CD14-positive monocyte (primary cell): ENCODE results near the gene TRIM44. TPM values are rescaled to one million over a fixed set of nuclear protein-coding genes. Genes with fewer than 3 reads are reported as not detected.

Experiments
- DNase-seq, 3 donors: peaks; one replicate each; pipeline ENCODE4 v3.0.0-alpha.2; 2011 to 2022
- H2AFZ ChIP-seq: 2 replicates; pipeline ENCODE4 v1.6.0; 2012; ENCODE audit warnings: mild to moderate bottlenecking, low read depth, low read length, inconsistent platforms; ENCODE audit not compliant: insufficient read depth, poor library complexity, severe bottlenecking
- H3K27ac ChIP-seq, 2 donors: 1 replicate in 1 of 2; 2 replicates in 1 of 2; pipeline ENCODE4 v1.5.1; 2012 to 2013; ENCODE audit warnings: low read length in 2 of 2, control low read depth in 1 of 2, inconsistent platforms in 1 of 2, low read depth in 1 of 2, mild to moderate bottlenecking in 1 of 2
- H3K27me3 ChIP-seq, 2 donors: one replicate each; pipeline versions ENCODE4 v1.6.0 to v1.6.1; 2011 to 2013; ENCODE audit warnings: low read length in 2 of 2; ENCODE audit not compliant: control insufficient read depth in 2 of 2, insufficient read depth in 2 of 2
- H3K36me3 ChIP-seq, 2 donors: replicated peaks in 1 of 2; 1 replicate in 1 of 2; 2 replicates in 1 of 2; pipeline versions ENCODE4 v1.5.1 to v1.6.1; 2012 to 2013; ENCODE audit warnings: low read length in 2 of 2, control low read depth in 1 of 2, inconsistent platforms in 1 of 2, mild to moderate bottlenecking in 1 of 2; ENCODE audit not compliant: insufficient read depth in 2 of 2, control insufficient read depth in 1 of 2
- H3K4me1 ChIP-seq, 2 donors: 1 replicate in 1 of 2; 2 replicates in 1 of 2; pipeline versions ENCODE4 v1.5.1 to v1.6.1; 2012 to 2013; ENCODE audit warnings: low read length in 2 of 2, control low read depth in 1 of 2, inconsistent platforms in 1 of 2, mild to moderate bottlenecking in 1 of 2, moderate library complexity in 1 of 2; ENCODE audit not compliant: insufficient read depth in 2 of 2, control insufficient read depth in 1 of 2
- H3K4me2 ChIP-seq: replicated peaks from 2 replicates; pipeline ENCODE3; 2012; ENCODE audit warnings: low read length, moderate library complexity, mild to moderate bottlenecking; ENCODE audit not compliant: poor library complexity, severe bottlenecking; ENCODE audit errors: extremely low read depth
- H3K4me3 ChIP-seq, 3 experiments: fragments of 200-600 bp in 1 of 3; sonication (generic) in 1 of 3; replicated peaks in 1 of 3; 1 replicate in 2 of 3; 2 replicates in 1 of 3; pipeline ENCODE4 v1.5.1; 2011 to 2013; ENCODE audit warnings: low read length in 3 of 3, mild to moderate bottlenecking in 3 of 3, control low read depth in 2 of 3, low read depth in 2 of 3, inconsistent platforms in 1 of 3, moderate library complexity in 1 of 3
- H3K79me2 ChIP-seq: 2 replicates; pipeline ENCODE4 v1.6.0; 2012; ENCODE audit warnings: mild to moderate bottlenecking, control low read depth, inconsistent platforms, low read length, moderate library complexity; ENCODE audit not compliant: insufficient read depth
- H3K9ac ChIP-seq: 2 replicates; pipeline ENCODE4 v1.6.0; 2017; ENCODE audit warnings: low read length, mild to moderate bottlenecking; ENCODE audit not compliant: insufficient read depth, poor library complexity, severe bottlenecking
- H3K9me3 ChIP-seq, 2 donors: replicated peaks in 1 of 2; 1 replicate in 1 of 2; 2 replicates in 1 of 2; pipeline versions ENCODE4 v1.5.1 to v1.6.1; 2012 to 2013; ENCODE audit warnings: low read length in 2 of 2, control low read depth in 1 of 2; ENCODE audit not compliant: control insufficient read depth in 1 of 2, insufficient read depth in 1 of 2
- H4K20me1 ChIP-seq: 2 replicates; pipeline ENCODE4 v1.6.0; 2012; ENCODE audit warnings: mild to moderate bottlenecking, low read length, control low read depth, moderate library complexity; ENCODE audit not compliant: insufficient read depth
- H3K27ac Mint-ChIP-seq, 7 donors: one replicate each; pipeline ENCODE4 v1.8.0; 2020; ENCODE audit warnings: mild to moderate bottlenecking in 7 of 7, mixed read lengths in 7 of 7, moderate library complexity in 6 of 7, inconsistent platforms in 2 of 7
- H3K27me3 Mint-ChIP-seq, 3 donors: one replicate each; pipeline ENCODE4 v1.8.0; 2021 to 2022; ENCODE audit warnings: low read depth in 3 of 3, mild to moderate bottlenecking in 3 of 3, mixed read lengths in 3 of 3, moderate library complexity in 3 of 3, inconsistent platforms in 1 of 3
- H3K36me3 Mint-ChIP-seq, 2 donors: one replicate each; pipeline ENCODE4 v1.8.0; 2020; ENCODE audit warnings: mixed read lengths in 2 of 2, inconsistent platforms in 1 of 2, mild to moderate bottlenecking in 1 of 2
- H3K4me1 Mint-ChIP-seq: one replicate; pipeline ENCODE4 v1.8.0; 2020; ENCODE audit warnings: mild to moderate bottlenecking, mixed read lengths
- H3K4me3 Mint-ChIP-seq, 2 donors: one replicate each; pipeline ENCODE4 v1.8.0; 2020; ENCODE audit warnings: mild to moderate bottlenecking in 2 of 2, mixed read lengths in 2 of 2, moderate library complexity in 1 of 2
- H3K9me3 Mint-ChIP-seq, 7 donors: one replicate each; pipeline ENCODE4 v1.8.0; 2020 to 2022; ENCODE audit warnings: mixed read lengths in 7 of 7, mild to moderate bottlenecking in 6 of 7, moderate library complexity in 6 of 7, inconsistent platforms in 2 of 7
- CTCF ChIP-seq: fragments of 200-600 bp; IDR thresholded peaks from one replicate; pipeline ENCODE4 v1.8.0; 2022; ENCODE audit warnings: antibody characterized with exemption, mild to moderate bottlenecking
- WGBS: methylation state at CpG from one replicate; pipeline ENCODE4 v1.1.5; 2013; ENCODE audit warnings: missing lambda C conversion rate; ENCODE audit not compliant: insufficient coverage; 5-methylcytosine and 5-hydroxymethylcytosine counted together
- intact Hi-C, 2 donors: fragments of 100-400 bp; cut with micrococcal nuclease; formaldehyde crosslinking; loops; one replicate each; pipeline versions ENCODE4 v1.15.0 to v1.15.1; 2023
- polyA plus RNA-seq, 3 donors: library from polyadenylated mRNA; depleted of rRNA in 1 of 3; unstranded in 2 of 3; stranded (reverse) in 1 of 3; fragments of 300-500 nt in 2 of 3; fragments of >200 nt in 1 of 3; fragmentation: Illumina TruSeq in 2 of 3; gene quantifications; 1 replicate in 2 of 3; 2 replicates in 1 of 3; pipeline ENCODE4 v1.2.3, GENCODE V29; 2012 to 2021

Gene TRIM44
- polyA plus RNA-seq, 3 donors = 25.3 to 47.1 (median 45.9) TPM

GRCh38 chr11:35622070-35622469 lies 40.5 kb upstream of the TRIM44 start:
- no CpG with 5 or more reads among the region's 3 CpGs for WGBS
- H3K9ac ChIP-seq = no peak overlapping the region
- peaks cover 17 to 26% of the 10 kb centered on the region in 2 donors for H3K4me1 ChIP-seq

GRCh38 chr11:35623621-35624168 lies 38.9 kb upstream of the TRIM44 start:
- WGBS = 91% methylated on average over 6 of the region's 8 CpGs
- peaks cover 0 to 6% (median 2%) of the 10 kb centered on the region in 7 donors for H3K9me3 Mint-ChIP-seq
- Histone ChIP-seq H3K9ac (no peak overlapping the region), H3K9me3 (peaks cover 0 to 17% of the 10 kb centered on the region in 2 donors), H3K79me2 (no peaks in the 10 kb centered on the region), H3K36me3 (no peaks in the 10 kb centered on the region), H2AFZ (no peak overlapping the region), H3K4me1 (peaks cover 11 to 13% of the 10 kb centered on the region in 2 donors), H4K20me1 (no peaks in the 10 kb centered on the region), H3K4me2 (no peak overlapping the region), H3K27ac (no peak overlapping the region), H3K27me3 (peaks cover 62 to 75% of the 10 kb centered on the region in 2 donors), H3K4me3 (no peak overlapping the region)
- no peak overlapping the region for H3K4me3 Mint-ChIP-seq
- no peak overlapping the region for H3K27ac Mint-ChIP-seq
- peak in 1 of 3 donors; percentile 26 for DNase-seq
- H3K36me3 Mint-ChIP-seq = peaks cover 0 to 1% of the 10 kb centered on the region in 2 donors
- intact Hi-C loops = no loop called here
- peaks cover 10% of the 10 kb centered on the region for H3K4me1 Mint-ChIP-seq
- no peak for TF ChIP-seq CTCF
- peaks cover 60 to 76% (median 61%) of the 10 kb centered on the region in 3 donors for H3K27me3 Mint-ChIP-seq

More at GRCh38 chr11:35622070-35622469, 40.5 kb upstream of the TRIM44 start:
- peaks cover 17% of the 10 kb centered on the region for H3K4me1 Mint-ChIP-seq
- Histone ChIP-seq H3K4me2 (no peak overlapping the region), H3K36me3 (no peaks in the 10 kb centered on the region), H3K27me3 (peaks cover 71 to 80% of the 10 kb centered on the region in 2 donors), H2AFZ (no peak overlapping the region), H3K79me2 (no peaks in the 10 kb centered on the region), H3K27ac (no peak overlapping the region), H3K4me3 (no peak overlapping the region), H4K20me1 (no peaks in the 10 kb centered on the region), H3K9me3 (peaks cover 0 to 17% of the 10 kb centered on the region in 2 donors)
- H3K9me3 Mint-ChIP-seq = peaks cover 0 to 12% (median 7%) of the 10 kb centered on the region in 7 donors
- H3K4me3 Mint-ChIP-seq = peak overlapping the region in 1 of 2 donors; percentile 72
- H3K36me3 Mint-ChIP-seq = peaks cover 0 to 8% of the 10 kb centered on the region in 2 donors
- TF ChIP-seq CTCF = no peak
- no peak overlapping the region for H3K27ac Mint-ChIP-seq
- intact Hi-C loops = no loop called here
- DNase-seq = no peak
- H3K27me3 Mint-ChIP-seq = peaks cover 64 to 79% (median 64%) of the 10 kb centered on the region in 3 donors
